Chondrocyte (in vitro differentiated cells): ENCODE data around the gene CREB5. TPM values are rescaled to one million over a fixed set of nuclear protein-coding genes. Genes with fewer than 3 reads are reported as not detected.

ENCODE experiments used
- DNase-seq: peaks from one replicate; pipeline ENCODE4 v3.0.0; 2021; ENCODE audit warnings: mixed read lengths, low spot score
- H3K27ac Mint-ChIP-seq: one replicate; pipeline ENCODE4 v1.8.0; 2021; ENCODE audit warnings: mild to moderate bottlenecking, moderate library complexity, mixed read lengths; ENCODE audit not compliant: unreplicated experiment
- H3K27me3 Mint-ChIP-seq: 2 replicates; pipeline ENCODE4 v1.8.0; 2021; ENCODE audit warnings: low read depth, mixed read lengths
- H3K36me3 Mint-ChIP-seq: 2 replicates; pipeline ENCODE4 v1.8.0; 2021; ENCODE audit warnings: low read depth, mixed read lengths
- H3K4me1 Mint-ChIP-seq: 2 replicates; pipeline ENCODE4 v1.8.0; 2021; ENCODE audit warnings: low read depth, mild to moderate bottlenecking, mixed read lengths
- H3K4me3 Mint-ChIP-seq: one replicate; pipeline ENCODE4 v1.8.0; 2021; ENCODE audit warnings: mild to moderate bottlenecking, moderate library complexity, mixed read lengths; ENCODE audit not compliant: unreplicated experiment
- H3K9me3 Mint-ChIP-seq: 2 replicates; pipeline ENCODE4 v1.8.0; 2021; ENCODE audit warnings: low read depth, mixed read lengths
- total RNA-seq: library from RNA; stranded (reverse); gene quantifications from 3 replicates; pipeline ENCODE4 v1.2.1, GENCODE V29; 2021
- TF ChIP-seq, protein P1 (sequence below): fragments of 200-600 bp; sonication (generic); IDR thresholded peaks from 2 replicates; pipeline ENCODE4 v1.5.0; 2021; ENCODE audit warnings: antibody characterized with exemption, mild to moderate bottlenecking, moderate library complexity

CREB5 gene
- total RNA-seq, 1 donor from 2014 or later = 8.2 TPM

GRCh38 chr7:28872226-28872625, 459.9 kb downstream of the CREB5 start:
- no peak overlapping the region for H3K4me3 Mint-ChIP-seq
- no peaks in the 10 kb centered on the region for H3K9me3 Mint-ChIP-seq
- H3K27ac Mint-ChIP-seq = no peak overlapping the region
- TF ChIP-seq, protein P1, sequence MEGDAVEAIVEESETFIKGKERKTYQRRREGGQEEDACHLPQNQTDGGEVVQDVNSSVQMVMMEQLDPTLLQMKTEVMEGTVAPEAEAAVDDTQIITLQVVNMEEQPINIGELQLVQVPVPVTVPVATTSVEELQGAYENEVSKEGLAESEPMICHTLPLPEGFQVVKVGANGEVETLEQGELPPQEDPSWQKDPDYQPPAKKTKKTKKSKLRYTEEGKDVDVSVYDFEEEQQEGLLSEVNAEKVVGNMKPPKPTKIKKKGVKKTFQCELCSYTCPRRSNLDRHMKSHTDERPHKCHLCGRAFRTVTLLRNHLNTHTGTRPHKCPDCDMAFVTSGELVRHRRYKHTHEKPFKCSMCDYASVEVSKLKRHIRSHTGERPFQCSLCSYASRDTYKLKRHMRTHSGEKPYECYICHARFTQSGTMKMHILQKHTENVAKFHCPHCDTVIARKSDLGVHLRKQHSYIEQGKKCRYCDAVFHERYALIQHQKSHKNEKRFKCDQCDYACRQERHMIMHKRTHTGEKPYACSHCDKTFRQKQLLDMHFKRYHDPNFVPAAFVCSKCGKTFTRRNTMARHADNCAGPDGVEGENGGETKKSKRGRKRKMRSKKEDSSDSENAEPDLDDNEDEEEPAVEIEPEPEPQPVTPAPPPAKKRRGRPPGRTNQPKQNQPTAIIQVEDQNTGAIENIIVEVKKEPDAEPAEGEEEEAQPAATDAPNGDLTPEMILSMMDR = no peak
- no peaks in the 10 kb centered on the region for H3K4me1 Mint-ChIP-seq
- H3K27me3 Mint-ChIP-seq = no peaks in the 10 kb centered on the region
- H3K36me3 Mint-ChIP-seq = no peaks in the 10 kb centered on the region
- DNase-seq = no peak

GRCh38 chr7:28873365-28873764, 461.0 kb downstream of the CREB5 start:
- Mint-ChIP-seq H3K4me3 (no peak overlapping the region), H3K27ac (no peak overlapping the region), H3K27me3 (no peaks in the 10 kb centered on the region), H3K9me3 (no peaks in the 10 kb centered on the region), H3K4me1 (no peaks in the 10 kb centered on the region), H3K36me3 (no peaks in the 10 kb centered on the region)
- no peak for DNase-seq
- TF ChIP-seq, protein P1 = no peak

DNA sequence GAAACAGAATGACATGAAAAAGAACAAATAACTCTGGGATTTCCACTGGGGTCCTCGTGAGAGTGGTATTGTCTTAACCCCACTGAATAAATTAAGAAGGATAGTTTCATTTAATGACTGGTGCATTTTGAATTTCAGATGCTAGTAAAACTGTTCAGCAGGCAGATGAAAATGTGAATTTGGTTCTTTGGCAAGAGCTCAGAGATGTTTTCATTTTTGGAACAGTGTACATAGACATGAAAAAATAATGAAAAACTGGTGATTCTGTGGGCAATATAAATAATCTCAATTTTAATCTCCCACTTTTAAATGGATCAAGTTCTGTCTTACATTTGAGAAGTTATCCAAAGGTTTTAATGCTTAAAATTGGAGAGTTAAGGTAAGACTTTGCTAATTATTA, 461.7 kb downstream of the CREB5 start:
- no peaks in the 10 kb centered on the region for H3K4me1 Mint-ChIP-seq
- H3K27me3 Mint-ChIP-seq = no peaks in the 10 kb centered on the region
- TF ChIP-seq, protein P1 = no peak
- H3K27ac Mint-ChIP-seq = no peak overlapping the region
- DNase-seq = no peak
- no peak overlapping the region for H3K4me3 Mint-ChIP-seq
- H3K36me3 Mint-ChIP-seq = no peaks in the 10 kb centered on the region
- H3K9me3 Mint-ChIP-seq = no peaks in the 10 kb centered on the region

Other genes starting within 250 kb of the CREB5 start
- gene JAZF1, start 231.7 kb upstream of the CREB5 start, total RNA-seq = 21.2 to 33.8 TPM (median 31.1 TPM) in 3 replicates